MCF 10A (cell line): ENCODE measurements around the gene NUDC. TPM values are rescaled to one million over a fixed set of nuclear protein-coding genes. Genes with fewer than 3 reads are reported as not detected.
A peak's percentile ranks its signal among the peaks of the same experiment; 100 is the strongest.

Source experiments
- BruUV-seq: library from RNA; stranded (reverse); fragments of 400-500 nt; replicated peaks from 2 replicates; lab custom pipeline; 2021; lab: Mats Ljungman, UMichigan
- CTCF ChIA-PET: fragments of 300-600 bp; sonication (Branson Sonifier 250); formaldehyde crosslinking; extraction: SDS; loops from one replicate; lab custom pipeline; 2021; ENCODE audit warnings: antibody characterized with exemption, inconsistent platforms; lab: Yijun Ruan, JAX
- POLR2A ChIA-PET: fragments of 300-600, 350-650 bp; sonication (Branson Sonifier 250); formaldehyde crosslinking; extraction: SDS; loops from one replicate; lab custom pipeline; 2020; ENCODE audit warnings: antibody characterized with exemption, inconsistent platforms; lab: Yijun Ruan, JAX
- DNase-seq: peaks from one replicate; pipeline ENCODE4 v3.0.0-alpha.2; 2018; ENCODE audit not compliant: unreplicated experiment
- H3K27ac Mint-ChIP-seq: one replicate; pipeline ENCODE4 v1.8.0; 2022; ENCODE audit warnings: mild to moderate bottlenecking, low read depth, mixed read lengths; ENCODE audit not compliant: unreplicated experiment
- H3K27me3 Mint-ChIP-seq: one replicate; pipeline ENCODE4 v1.8.0; 2022; ENCODE audit warnings: mixed read lengths; ENCODE audit not compliant: insufficient read depth, unreplicated experiment
- H3K36me3 Mint-ChIP-seq: one replicate; pipeline ENCODE4 v1.8.0; 2022; ENCODE audit warnings: mild to moderate bottlenecking, moderate library complexity, mixed read lengths; ENCODE audit not compliant: insufficient read depth, unreplicated experiment
- H3K4me1 Mint-ChIP-seq: one replicate; pipeline ENCODE4 v1.8.0; 2022; ENCODE audit warnings: mixed read lengths; ENCODE audit not compliant: insufficient read depth, unreplicated experiment
- H3K4me3 Mint-ChIP-seq: one replicate; pipeline ENCODE4 v1.8.0; 2022; ENCODE audit warnings: mild to moderate bottlenecking, moderate library complexity, mixed read lengths; ENCODE audit not compliant: unreplicated experiment
- H3K9me3 Mint-ChIP-seq: one replicate; pipeline ENCODE4 v1.8.0; 2022; ENCODE audit warnings: mixed read lengths; ENCODE audit not compliant: unreplicated experiment
- CTCF ChIP-seq: fragments of 200-600 bp; IDR thresholded peaks from one replicate; pipeline ENCODE4 v1.8.0; 2022; ENCODE audit warnings: antibody characterized with exemption, mild to moderate bottlenecking; ENCODE audit not compliant: unreplicated experiment
- intact Hi-C: fragments of 100-400 bp; cut with micrococcal nuclease; formaldehyde crosslinking; loops from 2 replicates; pipeline ENCODE4 v1.14.1; 2022
- total RNA-seq: library from RNA; stranded (reverse); gene quantifications from 2 replicates; pipeline ENCODE4 v1.2.3, GENCODE V29; 2022

The NUDC gene
- total RNA-seq, 1 experiment from 2014 or later: 106 TPM

- H3K9me3 Mint-ChIP-seq: no peaks in the 10 kb centered on the region
- intact Hi-C loops: no loop called here
- POLR2A ChIA-PET: no interaction called here
- no TSS peak for BruUV-seq
- H3K4me1 Mint-ChIP-seq: peaks cover 5% of the 10 kb centered on the region
- DNase-seq: no peak
- no peaks in the 10 kb centered on the region for H3K27me3 Mint-ChIP-seq
- H3K4me3 Mint-ChIP-seq: no peak overlapping the region
- no peak for TF ChIP-seq CTCF
- CTCF ChIA-PET: interaction anchor here (1.1 kb wide), 1 partner anchor 44 kb away, joined by 3 read pairs; no protein-coding TSS in a partner anchor
- no peak overlapping the region for H3K27ac Mint-ChIP-seq
- H3K36me3 Mint-ChIP-seq: peaks cover 53% of the 10 kb centered on the region
These were observed 31.8 kb downstream of the NUDC start for GRCh38 chr1:26953374-26953773.

- no TSS peak for BruUV-seq
- ChIA-PET CTCF (no interaction called here), POLR2A (no interaction called here)
- no peak overlapping the region for H3K27ac Mint-ChIP-seq
- H3K9me3 Mint-ChIP-seq: no peaks in the 10 kb centered on the region
- no peaks in the 10 kb centered on the region for H3K27me3 Mint-ChIP-seq
- intact Hi-C loops: no loop called here
- H3K4me1 Mint-ChIP-seq: peaks cover 11% of the 10 kb centered on the region
- no peak for DNase-seq
- no peak for TF ChIP-seq CTCF
- peaks cover 32% of the 10 kb centered on the region for H3K36me3 Mint-ChIP-seq
- H3K4me3 Mint-ChIP-seq: no peak overlapping the region
These were observed 34.8 kb downstream of the NUDC start for GRCh38 chr1:26956321-26956720.

- no peak for DNase-seq
- POLR2A ChIA-PET: interaction anchor here (1.0 to 1.2 kb wide), 2 partner anchors 10 to 34 kb away, joined by 3 read pairs; no protein-coding TSS in a partner anchor
- no peak overlapping the region for H3K27ac Mint-ChIP-seq
- no peak for TF ChIP-seq CTCF
- CTCF ChIA-PET: interaction anchor here (0.7 kb wide), 2 partner anchors 12 to 619 kb away, joined by 3 read pairs; no protein-coding TSS in a partner anchor
- H3K9me3 Mint-ChIP-seq: no peaks in the 10 kb centered on the region
- intact Hi-C loops: no loop called here
- peaks cover 26% of the 10 kb centered on the region for H3K36me3 Mint-ChIP-seq
- no TSS peak for BruUV-seq
- peaks cover 19% of the 10 kb centered on the region for H3K4me1 Mint-ChIP-seq
- H3K27me3 Mint-ChIP-seq: no peaks in the 10 kb centered on the region
- no peak overlapping the region for H3K4me3 Mint-ChIP-seq
These were observed 35.8 kb downstream of the NUDC start for GRCh38 chr1:26957306-26957705.

GRCh38 chr1:26959270-26959669 lies 37.7 kb downstream of the NUDC start:
- H3K4me1 Mint-ChIP-seq: peaks cover 34% of the 10 kb centered on the region
- H3K27ac Mint-ChIP-seq: peak overlapping the region; percentile 85
- intact Hi-C loops: no loop called here
- no TSS peak for BruUV-seq
- CTCF ChIA-PET: interaction anchor here (0.9 kb wide), 1 partner anchor 23 kb away, joined by 3 read pairs; no protein-coding TSS in a partner anchor
- peaks cover 10% of the 10 kb centered on the region for H3K36me3 Mint-ChIP-seq
- POLR2A ChIA-PET: interaction anchor here (0.9 to 5.7 kb wide), 7 partner anchors 9 to 65 kb away, joined by 3 to 160 read pairs (median 14); partner anchors contain the start of genes GPATCH3, TENT5B and TRNP1
- H3K9me3 Mint-ChIP-seq: no peaks in the 10 kb centered on the region
- no peak for DNase-seq
- H3K27me3 Mint-ChIP-seq: no peaks in the 10 kb centered on the region
- no peak for TF ChIP-seq CTCF
- peak overlapping the region; percentile 91 for H3K4me3 Mint-ChIP-seq
